C1 segment of cervical spinal cord (tissue), 14 donors: ENCODE measurements around the gene ARL4D.

ENCODE experiments used
- DNase-seq, 14 donors: peaks; one replicate each; lab custom pipeline; 2025; lab: John Stamatoyannopoulos, UW

ARL4D gene

DNA sequence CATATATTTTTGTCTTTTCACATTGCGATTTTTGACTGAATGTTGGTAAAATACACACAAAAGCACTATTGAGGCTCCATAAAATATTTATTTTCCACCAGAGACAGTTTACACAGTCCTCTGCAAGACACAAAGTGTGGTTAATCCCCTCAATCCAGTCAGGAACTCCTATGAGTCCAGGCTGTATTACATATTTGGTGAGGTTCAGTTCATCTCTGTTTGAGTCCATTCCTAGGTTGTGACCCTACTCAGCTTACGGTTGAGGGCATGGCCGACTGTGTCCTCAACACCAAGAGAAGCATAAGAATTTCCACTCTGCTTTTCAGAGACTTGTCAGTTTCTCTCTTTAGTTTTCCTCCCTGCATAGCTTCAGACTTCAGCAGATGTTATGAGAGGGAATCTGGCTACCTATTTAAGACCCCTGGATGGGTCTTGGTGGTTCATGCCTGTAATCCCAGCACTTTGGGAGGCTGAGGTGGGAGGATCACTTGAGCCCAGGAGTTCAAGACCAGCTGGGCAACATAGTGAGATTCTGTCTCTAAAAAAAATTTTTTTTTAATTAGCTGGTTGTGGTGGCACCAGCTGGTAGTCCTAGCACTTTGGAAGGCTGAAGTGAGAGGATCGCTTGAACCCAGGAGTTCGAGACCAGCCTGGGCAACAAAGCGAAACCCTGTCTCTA, 25.1 kb downstream of the ARL4D start:
- no peak for DNase-seq

- DNase-seq = no peak
Measured at GRCh38 chr17:43427362-43428043, 28.7 kb downstream of the ARL4D start.

DNA sequence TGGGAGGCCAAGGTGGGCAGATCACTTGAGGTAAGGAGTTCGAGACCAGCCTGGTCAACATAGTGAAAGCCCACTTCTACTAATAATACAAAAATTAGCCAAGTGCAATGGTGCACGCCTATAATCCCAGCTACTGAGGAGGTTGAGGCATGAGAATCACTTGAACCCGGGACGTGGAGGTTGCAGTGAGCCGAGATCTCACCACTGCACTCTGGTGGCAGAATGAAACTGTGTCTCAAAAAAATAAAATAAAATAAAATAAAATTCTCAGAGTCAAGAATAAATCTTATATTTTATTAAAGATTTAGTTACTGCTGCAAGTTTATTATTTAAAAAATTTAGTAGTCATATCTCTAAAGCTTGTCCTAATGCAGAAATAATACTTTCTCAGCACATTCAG, 29.7 kb downstream of the ARL4D start:
- no peak for DNase-seq

DNA sequence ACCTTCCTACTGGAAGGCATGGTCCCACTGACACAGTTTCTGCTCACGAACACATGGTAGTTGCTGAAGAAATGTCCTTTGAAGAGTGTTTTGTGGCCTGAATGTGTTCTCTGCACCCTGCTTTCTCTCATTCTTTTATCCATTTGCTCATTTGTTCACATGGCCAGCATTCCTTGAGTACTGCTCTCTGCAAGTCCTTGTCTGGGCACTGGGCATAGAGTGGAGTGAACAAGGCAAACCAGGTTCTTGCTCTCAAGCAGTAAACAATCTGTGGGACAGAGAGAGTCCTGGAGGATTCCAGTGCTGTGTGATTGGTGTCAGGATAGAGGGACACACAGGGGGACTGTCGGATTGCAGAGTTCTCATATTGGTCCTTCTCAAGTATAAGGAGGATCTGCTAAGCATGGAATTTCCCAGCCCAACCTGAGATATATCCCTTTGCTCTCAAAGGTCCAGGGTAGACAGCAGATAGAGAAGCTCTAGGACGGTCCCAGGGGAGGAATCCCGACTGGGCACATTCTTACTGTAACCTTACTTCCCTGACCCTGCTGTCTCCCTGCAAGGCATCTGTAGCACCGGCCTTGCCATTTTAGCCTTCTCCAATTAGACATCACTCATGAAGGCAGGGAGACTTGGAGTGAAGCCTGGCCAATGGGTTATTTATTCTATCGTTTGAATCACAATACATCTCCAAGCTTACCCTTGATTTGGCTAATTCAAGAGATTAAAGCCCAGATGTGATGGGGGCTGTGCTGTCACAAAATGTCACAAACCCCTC, 32.3 kb downstream of the ARL4D start:
- no peak for DNase-seq

- DNase-seq = no peak
Measured at GRCh38 chr17:43431714-43432523, 33.1 kb downstream of the ARL4D start.

DNA sequence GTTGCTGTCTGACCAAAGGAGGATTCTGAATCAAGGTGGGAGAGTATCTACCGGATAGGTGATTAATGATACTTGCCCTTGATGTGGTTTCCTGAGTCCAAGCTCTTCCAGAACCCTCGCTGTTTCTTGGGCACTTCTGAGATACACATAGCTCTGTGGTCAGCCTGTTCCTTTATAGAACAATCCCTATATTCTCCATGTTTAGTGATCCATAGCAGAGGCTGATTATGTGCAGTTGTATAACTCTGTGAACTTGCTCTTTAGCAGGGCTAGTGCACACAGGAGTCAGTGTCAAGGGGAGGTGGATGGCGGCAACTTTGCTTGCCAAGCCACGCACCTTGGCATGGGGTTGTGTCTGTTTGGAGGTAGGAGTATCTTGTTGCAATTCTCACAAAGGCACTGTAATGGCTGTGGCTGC, 36.1 kb downstream of the ARL4D start:
- no peak for DNase-seq

DNA sequence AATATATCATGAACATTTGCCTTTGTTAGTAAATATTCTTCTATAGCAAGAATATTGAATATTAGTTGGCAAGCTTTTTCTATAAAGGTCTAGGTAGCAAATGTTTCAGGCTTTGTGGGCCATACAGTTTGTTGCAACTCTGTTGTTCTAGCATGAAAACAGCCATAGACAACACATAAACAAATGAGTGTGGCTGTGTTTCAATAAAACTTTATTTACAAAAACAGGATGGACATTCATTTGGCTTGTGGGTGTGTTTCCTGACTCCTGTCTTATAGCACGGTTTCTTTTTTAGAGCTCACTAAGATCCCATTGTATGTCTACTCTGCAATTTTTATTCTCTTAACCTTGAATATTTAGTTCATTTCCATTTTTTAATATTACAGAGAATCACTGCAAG, 39.0 kb downstream of the ARL4D start:
- DNase-seq = no peak

- no peak for DNase-seq
Measured at GRCh38 chr17:43438626-43439025, 39.8 kb downstream of the ARL4D start.

DNA sequence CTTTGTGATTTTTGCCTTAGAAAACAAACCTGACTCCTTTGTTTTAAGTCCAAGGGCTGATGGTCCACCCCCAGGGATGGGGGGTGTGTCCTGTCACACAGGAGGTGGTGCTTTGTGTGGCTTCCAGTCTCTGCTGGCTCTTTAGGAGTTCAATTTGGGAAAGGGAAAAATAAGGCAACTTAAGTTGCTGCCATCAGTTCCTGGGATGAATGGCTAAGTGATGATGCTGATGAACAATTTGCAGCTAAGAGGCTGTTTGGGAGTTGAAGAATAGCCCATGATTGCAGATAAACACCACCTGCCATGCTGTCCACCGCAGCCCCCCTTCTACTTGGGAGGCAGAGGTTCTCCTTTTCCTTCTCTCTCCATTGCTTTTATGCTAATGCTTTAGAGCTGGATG, 40.2 kb downstream of the ARL4D start:
- no peak for DNase-seq

GRCh38 chr17:43442711-43443110, 43.9 kb downstream of the ARL4D start:
- DNase-seq = no peak

DNA sequence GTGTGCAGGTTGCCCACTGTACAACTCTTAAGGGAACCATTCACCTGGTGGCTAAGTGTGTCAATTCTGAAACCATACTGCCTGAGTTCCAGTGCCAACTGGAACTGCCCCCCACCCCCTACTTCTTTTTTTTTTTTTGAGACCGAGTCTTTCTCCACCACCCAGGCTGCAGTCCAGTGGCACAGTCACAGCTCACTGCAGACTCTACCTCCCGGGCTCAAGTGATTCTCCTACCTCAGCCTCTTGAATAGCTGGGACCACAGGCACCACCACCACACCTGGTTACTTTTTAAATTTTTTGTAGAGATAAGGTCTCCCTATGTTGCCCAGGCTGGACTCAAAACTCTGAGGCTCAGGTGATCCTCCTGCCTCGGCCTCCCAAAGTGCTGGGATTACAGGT, 44.6 kb downstream of the ARL4D start:
- DNase-seq = no peak

DNA sequence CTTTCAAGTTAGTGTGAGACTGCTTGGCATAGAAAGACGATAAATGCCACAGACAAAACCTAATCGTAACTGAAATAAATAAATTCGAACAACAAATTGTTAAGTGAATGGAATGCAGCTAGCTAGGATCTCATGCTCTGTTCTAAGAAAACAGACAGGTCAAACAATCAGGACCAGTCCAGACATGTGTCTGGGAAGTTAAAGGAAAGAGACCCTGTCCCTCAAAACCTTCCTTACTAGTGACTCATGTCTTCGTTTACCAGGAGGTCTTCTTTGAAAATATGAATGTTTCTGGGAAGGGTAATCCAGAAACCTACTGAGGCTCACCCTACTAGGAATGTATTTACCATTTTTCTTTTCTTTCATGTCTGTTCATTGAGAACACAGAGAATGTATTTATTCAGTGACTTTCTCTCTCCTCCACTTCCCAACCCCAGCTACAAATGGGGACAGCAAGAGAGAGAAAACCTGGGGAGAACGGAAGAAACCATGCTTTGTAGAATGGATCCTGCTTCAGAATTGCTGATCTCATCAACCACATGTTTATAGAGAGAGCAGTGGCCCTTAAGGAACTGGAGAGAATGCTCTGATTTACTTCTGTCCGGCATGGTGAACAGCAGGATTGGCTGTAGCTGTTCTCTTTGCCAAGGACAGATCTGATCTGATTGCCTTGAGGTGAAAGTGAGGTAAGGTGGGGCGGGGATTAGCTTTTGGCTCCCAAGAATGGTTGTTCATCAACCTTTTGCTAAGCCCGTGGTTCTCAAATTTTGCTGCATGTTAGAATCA, 45.6 kb downstream of the ARL4D start:
- DNase-seq = no peak

DNA sequence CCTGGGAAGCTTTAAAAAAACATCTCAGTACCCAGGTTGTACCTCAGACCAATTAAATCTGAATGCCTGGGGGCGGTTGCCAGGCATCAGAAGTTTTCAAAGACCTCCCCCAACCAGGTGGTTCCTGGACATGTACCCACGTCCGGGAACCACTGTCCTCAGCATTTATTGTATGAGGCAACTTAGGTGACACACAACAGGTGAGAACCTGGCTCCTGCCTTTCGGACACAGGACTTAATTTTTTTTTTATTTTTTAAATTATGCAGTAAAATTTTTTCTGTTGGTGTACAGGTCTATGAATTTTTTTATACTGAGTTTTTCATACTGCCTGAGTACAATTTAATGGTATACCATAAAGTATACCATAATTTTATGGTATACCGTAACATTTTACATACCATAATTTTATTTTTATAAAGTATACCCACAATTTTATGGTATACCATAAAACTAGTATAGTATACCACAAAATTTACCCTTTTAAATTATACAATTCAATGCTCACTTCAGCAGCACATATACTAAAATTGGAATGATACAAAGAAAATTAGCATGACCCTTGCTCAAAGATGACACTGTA, 46.3 kb downstream of the ARL4D start:
- DNase-seq = no peak

DNA sequence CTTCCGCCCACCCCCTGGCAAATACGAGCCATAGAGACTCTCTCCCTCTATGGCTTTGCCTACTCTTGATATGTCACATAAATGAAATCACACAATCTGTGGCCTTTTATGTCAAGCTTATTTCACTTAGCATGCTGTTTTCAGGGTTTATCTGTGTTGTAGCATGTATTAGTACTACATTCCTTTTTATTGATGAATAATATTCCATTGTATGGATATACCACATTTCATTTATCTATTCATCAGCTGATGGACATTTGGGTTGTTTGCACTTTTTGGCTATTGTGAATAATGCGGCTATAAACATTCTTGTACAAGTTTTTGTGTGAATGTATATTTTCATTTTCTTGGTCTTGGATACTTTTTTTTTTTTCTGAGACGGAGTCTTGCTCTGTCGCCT, 48.0 kb downstream of the ARL4D start:
- no peak for DNase-seq

- no peak for DNase-seq
Measured at GRCh38 chr17:43448720-43449469, 50.1 kb downstream of the ARL4D start.

GRCh38 chr17:43449470-43450248, 50.9 kb downstream of the ARL4D start:
- no peak for DNase-seq
